ENCODE data around the gene P2RY6.
"Not testable (repeated sequence)": the region's sequence is repeated elsewhere in the genome, so short reads cannot be mapped to it uniquely, and the experiment has no call there.

GRCh38 chr11:73274191-73274590 lies 2.1 kb downstream of the P2RY6 start:
- TF ChIP-seq, protein P1, sequence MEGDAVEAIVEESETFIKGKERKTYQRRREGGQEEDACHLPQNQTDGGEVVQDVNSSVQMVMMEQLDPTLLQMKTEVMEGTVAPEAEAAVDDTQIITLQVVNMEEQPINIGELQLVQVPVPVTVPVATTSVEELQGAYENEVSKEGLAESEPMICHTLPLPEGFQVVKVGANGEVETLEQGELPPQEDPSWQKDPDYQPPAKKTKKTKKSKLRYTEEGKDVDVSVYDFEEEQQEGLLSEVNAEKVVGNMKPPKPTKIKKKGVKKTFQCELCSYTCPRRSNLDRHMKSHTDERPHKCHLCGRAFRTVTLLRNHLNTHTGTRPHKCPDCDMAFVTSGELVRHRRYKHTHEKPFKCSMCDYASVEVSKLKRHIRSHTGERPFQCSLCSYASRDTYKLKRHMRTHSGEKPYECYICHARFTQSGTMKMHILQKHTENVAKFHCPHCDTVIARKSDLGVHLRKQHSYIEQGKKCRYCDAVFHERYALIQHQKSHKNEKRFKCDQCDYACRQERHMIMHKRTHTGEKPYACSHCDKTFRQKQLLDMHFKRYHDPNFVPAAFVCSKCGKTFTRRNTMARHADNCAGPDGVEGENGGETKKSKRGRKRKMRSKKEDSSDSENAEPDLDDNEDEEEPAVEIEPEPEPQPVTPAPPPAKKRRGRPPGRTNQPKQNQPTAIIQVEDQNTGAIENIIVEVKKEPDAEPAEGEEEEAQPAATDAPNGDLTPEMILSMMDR (IDR thresholded peaks at IDR 0.05), result not testable (repeated sequence)
- TF ChIP-seq POLR2A (IDR thresholded peaks at IDR 0.05), result not testable (repeated sequence)

Data from lower leg skin (tissue), 3 donors.